HG02870 (cell line): ENCODE results near the gene PLCB1.
"Not testable (repeated sequence)": the region's sequence is repeated elsewhere in the genome, so short reads cannot be mapped to it uniquely, and the experiment has no call there.

Experiments
- ATAC-seq: cut with Tn5 transposase; IDR thresholded peaks from one replicate; pipeline ENCODE4 v1.9.1; 2021; ENCODE audit warnings: mild to moderate bottlenecking, moderate library complexity; ENCODE audit not compliant: unreplicated experiment

PLCB1 gene

DNA sequence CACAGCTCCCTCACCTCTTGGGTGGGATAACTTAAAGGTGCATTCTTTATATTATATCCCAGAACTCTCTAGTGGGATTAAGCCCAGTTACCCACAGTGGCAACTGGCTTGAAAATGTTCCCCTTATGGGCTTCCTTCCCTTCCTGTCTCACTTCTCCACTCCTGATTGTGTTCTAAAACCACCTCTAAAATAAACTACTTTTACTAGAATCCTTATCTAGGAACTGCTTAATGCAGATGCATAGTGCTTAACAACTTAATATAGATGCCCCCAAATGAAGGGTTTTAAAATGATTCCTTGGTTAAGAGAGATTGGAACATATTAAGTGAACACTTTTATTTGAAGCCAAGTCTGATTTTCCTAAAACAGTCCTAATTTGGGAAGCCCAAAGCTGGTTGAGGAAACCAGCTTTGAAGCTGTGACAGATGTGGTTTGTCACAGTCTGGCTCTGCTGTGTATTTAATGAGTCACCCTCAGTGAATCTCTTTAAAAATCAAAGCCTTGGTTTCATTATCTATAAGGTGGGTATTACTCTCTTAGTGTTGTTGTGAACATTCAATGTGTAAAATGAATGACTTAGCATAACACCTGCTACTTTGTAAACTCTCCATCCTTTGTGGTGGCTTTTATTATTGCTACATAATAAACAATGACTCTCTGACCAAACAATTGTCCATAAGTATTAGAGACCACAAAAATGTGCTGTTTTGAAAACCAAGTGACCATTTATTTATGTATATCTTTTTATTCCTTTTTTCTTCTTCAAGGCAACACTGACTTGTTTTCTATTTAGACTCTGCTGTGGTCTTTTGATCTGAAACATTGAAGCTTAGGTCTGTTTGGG, 24.4 kb downstream of the PLCB1 start:
- no peak for ATAC-seq

DNA sequence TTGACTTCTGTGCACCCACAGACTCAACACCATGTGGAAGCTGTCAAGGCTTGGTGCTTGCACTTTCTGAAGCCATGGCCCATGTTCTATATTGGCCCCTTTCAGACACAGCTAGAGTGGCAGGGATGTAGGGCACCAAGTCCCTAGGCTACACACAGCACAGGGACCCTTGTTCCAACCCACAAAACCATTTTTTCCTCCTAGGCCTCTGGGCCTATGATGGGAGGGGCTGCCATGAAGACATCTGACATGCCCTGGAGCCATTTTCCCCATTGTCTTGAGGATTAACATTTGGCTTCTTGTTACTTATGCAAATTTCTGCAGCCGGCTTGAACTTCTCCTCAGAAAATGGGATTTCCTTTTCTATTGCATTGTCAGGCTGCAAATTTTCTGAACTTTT, 27.2 kb downstream of the PLCB1 start:
- ATAC-seq, result not testable (repeated sequence)

DNA sequence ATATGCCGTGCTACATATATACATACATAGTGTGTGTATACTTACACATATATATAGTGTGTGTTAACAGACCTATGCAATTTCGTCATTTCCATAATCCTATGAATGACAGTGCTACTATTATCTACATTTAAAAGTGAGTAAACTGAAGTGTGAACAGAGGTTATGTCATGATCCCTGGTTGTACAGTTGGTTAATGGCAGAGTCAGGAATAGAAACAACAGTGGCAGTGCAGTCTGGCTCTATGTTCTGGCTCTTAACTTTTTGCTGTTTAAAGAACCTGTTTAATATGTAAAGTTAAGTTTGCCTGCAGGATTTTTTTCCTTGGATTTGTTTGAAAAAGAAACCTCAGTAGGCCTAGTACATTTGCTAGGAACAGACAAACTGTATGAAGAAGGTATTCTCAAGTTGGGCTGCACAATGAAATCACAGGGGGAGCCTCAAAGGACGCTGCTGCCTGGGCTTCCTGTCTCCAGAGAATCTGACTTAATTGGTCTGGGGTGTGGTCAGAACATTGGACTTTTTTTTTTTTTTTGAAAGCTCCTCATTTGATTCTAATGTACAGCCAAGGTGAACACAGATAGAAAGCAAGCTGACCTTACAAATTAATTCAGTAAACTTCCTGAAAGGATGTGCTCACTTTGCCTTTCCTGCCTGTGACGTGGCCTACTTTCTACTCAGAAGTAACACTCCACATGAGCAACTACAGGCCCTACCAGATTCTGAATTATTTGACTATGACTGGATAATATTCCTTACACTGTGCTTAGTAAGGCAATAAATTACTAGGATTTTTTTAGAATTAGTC, 29.4 kb downstream of the PLCB1 start:
- no peak for ATAC-seq

DNA sequence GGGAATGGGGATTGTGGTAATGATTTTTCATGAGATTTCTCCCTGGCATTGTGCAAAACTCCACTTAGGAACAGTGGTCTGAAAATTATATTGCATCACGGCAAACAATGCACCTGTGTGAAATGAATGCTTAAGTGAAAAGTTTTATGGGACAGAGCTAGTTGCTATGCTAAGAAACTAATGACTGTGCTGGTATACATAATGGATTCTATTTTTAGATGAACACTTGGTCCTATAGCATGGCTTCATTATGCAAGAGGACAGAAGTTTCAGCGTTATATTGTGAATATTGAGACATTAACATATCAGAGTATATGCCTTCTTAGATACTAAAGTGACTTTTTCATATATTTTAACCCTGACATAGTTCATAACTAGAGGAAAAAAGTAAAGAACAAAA, 30.5 kb downstream of the PLCB1 start:
- ATAC-seq, result no peak

DNA sequence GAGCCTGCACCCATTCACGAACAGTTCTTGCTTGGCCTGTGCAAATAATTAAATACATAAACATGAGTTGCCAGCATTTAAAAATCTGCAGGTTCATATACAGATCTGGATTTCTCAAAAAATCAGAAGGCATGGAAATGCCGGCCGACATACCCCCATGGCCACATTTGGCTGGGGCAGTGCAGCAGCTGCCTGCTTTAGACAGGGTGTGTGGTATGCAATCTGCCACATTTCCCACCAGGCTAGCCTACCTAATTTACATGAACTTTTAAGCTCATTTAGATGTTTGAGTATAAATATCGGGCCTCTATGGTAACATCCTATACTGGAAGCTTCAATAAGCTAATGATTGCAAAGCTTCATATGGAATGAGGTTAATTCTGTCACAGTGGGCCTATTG, 31.5 kb downstream of the PLCB1 start:
- no peak for ATAC-seq

DNA sequence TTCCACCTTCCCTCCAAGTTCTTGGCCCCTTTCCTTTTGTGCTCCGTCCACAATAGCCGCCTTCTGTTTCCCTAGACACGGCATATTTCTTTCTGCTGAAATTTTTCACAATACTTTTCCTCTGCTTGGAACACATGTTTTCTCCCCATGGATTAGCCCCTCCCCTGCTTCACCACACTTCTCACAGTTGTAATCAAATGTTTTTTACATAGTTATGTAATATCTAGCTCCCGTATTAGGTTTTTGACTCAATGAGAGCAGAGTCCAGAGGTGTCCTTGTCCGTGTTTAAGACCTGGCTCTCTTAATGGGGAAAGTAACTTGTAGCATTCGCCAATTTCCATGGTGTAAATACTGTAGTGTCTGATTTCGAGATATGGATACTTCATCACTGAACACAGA, 34.7 kb downstream of the PLCB1 start:
- no peak for ATAC-seq

DNA sequence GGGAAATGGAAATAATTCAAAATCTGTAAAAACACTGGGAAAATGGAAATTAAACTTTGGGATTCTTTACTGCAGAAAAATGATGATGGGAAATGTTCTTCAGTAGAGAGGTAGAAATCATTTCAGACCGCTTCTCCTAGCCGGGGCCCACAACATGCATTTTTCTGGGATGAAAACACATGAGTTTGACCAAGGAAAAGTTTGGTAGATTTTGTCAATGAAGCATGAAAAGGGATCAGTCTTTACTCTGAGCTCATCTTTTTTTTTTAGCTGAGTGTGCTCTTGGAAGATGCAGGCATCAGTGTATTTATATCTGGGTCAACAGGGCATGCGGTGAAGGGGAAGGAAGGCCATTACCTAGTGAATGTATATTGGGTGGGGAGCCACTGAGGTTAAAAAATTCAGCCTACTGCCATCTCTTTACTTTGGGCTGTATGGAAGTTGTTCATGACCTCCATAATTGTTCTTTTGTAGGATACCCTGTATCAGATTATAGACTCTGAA, 36.8 kb downstream of the PLCB1 start:
- ATAC-seq, result no peak

DNA sequence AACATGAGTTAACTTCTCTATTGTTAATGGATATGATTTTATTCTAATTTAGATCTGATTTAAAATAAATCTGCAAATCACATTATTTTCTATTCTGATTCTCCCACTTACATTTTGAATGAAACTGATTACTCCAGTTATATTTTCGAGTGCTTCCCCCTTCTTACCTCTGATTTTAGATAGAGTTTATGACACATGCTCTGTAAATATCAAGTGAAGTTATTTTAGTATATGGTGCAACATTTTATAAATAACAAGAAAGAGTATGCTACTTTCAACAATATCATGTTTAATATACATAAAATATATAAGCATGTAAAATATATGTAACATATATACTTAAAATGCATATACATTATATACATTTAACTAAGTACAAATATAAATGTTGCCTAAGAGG, 38.9 kb downstream of the PLCB1 start:
- ATAC-seq, result no peak

DNA sequence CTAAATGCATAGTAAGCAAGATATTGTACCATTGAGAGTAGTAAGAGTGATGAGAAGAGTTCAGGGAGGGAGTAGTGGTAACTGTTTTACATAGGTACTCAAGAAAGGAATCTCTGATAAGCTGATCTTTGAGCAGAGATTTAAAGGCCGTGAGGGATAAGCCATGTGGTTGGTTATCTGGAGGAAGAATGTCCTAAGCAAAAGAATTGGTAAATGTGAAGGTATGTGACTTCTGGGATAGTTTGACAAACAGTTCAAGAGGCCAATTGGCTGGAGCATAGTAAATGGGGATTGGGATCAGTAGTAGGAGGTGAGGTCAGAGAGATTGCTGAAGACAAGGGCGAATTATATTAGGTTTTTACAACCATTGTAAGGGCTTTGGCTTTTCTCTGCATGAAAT, 40.1 kb downstream of the PLCB1 start:
- ATAC-seq, result no peak

DNA sequence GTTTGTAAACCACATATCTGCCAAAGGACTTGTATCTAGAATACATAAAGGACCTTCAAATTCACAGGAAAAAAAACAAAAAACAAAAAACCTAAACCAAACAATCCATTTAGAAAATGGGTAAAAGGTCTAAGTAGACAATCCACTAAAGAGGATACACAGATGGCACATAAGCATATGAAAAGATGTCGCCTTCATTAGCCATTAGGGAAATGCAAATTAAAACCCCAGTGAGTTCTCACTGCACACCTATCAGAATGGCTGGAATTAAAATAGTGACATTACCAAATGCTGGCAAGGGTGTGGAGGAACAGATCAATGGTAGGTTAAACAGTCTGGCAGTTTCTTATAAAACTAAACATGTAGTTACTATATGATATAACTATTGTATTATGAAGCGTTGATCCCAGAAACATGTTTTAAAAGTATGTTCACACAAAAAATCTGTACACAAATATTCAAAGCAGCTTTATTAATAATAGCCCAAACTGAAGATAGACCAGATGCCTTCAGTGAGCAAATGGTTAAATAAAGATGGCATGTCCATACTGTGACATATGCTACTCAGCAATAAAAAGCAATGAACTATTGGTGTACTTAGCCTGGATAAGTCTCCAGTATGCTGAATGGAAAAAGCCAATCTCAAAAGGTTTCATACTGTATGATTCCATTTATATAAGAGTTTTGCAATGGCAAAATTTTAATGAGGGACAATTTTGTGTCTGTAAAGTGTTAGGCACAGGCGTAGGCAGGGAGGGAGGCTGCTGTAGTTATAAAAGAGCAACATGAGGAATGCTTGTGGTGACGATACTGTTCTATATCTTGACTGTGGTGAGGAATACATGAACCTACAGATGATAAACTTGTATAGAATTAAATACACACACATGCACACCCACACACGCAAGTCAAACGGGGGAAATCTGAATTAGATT, 43.9 kb downstream of the PLCB1 start:
- ATAC-seq, result no peak

DNA sequence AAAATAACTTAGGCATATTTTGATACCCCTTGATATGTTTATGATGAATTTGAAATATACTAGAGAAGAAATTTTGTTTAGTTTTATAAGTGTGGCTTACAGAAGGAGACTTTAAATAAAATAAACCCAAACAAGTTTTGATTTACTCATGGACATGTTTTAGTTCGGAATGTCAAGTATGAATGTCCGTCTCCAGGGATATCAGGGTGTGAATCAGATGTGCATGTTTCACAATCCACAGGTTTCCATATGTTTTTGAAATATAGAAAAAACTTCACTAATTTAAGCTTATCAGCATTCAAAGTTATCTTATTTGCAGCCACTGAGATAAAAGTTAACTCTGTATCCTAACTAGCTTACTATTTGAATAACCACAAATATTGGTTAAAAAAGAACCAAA, 51.5 kb downstream of the PLCB1 start:
- no peak for ATAC-seq

DNA sequence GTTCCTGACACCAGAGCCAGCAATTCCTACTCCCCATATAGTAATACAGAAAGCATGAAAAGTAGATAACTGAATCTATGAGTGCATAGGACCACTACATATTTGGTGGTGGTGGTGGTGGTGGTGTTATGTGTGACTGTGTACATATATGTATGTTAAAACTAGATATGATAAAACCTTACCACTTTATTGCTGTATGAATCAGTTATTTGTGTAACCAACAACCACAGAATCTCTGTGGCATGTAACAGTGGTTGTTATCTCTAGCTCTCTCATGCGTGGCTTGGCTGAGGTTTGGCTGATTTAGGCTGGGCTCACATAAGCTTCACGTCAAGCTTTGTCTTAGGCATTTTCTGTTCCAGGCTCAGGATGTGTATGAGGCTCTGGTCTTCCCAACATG, 55.7 kb downstream of the PLCB1 start:
- ATAC-seq, result no peak

DNA sequence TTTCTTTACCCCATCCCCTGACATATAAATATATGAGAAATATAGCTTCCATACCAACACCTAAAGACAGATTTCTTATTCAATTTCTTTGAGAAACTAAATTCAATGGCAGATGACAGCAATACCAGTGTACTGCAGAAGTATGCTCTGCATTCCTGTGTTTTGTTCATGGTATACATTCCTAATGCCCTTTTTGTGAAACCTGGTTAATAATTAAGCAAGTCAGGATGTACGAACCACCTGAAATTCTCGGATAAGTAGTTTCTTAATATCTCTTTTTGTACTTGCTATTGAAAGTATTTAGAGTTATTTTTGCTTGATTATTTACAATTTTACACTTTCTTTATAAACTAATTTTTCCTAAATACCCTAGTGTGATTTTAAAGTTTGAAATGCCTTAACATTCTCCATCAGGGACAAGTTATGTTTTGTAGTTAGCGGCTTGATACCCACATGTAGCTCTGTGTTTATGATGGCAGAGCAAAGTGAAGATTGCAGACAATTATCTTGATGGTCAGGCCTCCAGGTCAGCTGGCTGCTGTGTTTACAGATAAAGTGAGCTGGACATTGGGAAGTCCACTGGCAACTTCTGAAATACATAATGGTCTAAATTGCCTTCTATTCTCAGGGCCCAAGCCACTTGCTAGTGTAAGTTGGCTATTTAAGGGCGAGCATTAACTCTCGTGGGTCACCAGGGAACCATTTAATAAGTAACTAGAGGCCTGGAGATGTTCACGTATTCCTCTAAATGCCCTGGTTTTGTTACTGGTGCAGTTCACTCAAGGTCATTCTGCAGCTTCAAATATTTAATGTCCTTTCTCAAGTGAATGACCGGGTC, 58.2 kb downstream of the PLCB1 start:
- no peak for ATAC-seq

DNA sequence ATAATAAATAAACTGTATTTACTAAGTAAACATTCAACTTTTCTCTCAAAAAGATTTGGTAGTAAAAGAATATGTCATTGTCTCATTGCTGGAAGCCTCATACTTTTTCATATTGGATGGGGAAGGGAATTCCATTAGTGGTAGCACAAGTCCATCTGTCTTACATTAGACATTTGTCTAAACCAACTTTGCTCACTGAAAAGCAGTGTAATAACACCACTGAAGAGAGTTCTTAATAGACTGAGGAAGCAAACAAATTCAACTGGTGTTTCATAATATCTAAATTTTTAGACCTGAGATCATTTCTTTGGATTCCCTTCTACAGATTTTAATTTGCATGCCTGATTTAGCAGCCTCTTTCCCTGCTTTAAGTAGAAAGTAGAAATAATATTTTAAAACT, 62.7 kb downstream of the PLCB1 start:
- no peak for ATAC-seq

DNA sequence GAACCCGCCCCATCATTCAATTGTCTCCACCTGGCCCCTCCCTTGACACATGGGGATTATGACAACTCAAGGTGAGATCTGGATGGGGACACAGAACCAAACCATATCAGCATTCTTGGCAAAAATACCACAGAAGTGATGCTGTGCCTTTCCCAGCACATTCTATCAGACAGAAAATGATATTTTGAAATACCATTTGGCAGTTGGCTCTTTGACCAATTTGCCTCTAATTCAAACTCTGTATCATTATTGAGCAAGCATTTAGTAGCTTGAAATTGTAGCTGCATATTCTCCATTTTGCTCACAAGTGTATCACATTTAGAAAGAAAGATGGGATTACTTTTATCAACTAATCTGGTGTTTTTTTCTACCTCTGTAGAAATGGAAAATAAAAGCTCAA, 64.0 kb downstream of the PLCB1 start:
- ATAC-seq, result no peak

DNA sequence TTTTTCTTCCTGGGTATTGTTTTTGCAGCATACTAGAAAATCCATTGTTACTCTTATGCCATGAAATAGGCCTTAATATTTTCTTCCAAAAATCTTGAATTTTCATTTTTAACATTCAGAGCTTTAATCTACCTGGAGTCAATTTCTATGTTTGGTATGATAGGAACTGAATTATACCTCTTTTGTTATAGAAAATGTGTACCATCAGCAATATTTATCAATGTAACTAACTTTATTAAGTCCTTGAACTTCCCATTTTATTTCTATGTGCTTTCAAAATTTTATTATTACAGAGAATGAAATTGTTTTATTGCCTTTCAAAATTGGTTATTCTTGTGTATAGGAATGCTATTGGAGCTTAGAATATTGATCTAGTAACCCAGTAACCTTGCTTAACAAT, 68.2 kb downstream of the PLCB1 start:
- no peak for ATAC-seq

DNA sequence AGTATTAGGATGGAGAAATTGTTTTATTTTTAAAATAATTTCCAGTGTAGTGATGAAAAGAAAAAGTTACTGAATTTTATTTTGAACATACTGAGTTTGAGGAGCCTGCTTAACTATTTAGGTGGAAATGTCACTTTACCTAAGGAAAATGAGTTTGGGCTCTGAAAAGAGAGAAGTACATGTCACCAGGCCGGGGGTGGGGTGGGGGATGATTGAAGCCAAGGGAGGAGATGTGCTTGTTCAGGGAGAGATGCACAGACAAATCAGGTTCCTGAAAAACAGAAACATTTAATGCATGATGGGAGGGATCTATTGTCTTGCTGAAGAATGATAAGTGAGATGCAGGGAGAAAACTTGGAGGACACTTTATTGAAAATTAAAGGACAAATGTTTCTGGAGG, 71.3 kb downstream of the PLCB1 start:
- ATAC-seq, result no peak

DNA sequence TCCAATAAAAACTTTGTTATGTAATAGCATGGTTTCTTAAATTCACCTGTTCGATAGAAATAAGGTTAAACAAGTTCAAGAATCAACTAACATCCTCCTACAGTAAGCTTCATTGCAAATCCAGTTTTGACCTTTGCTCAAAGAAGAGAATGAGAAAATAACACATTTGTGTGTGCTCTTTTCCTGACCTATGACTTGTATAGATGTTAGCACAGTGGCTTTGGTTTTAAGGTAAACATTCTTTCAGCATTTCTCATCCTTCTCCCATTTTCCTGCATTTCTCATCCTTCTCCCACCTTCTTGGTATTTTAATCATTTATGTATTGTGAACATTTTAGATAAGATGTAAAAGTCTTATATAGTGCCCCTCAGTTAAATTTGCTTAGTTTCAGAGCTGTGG, 73.9 kb downstream of the PLCB1 start:
- no peak for ATAC-seq

DNA sequence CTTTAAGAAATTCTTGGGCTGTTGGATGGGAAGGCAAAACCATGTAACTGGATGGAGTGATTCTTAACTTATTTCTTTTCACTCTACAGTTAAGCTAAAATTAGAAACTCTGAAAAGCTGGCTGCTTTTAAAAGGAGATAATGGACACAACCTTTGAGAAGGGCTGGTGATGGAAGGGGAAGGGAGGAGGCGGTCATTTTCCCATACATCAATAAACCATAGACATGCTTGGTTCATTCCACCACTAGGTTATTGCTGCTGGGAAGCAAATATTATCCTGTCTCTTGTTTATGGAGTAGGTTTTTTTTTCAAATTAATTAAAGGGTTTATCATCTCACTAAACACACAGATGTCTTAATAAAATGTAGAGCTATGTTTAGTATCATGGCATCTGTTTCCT, 76.2 kb downstream of the PLCB1 start:
- ATAC-seq, result no peak

DNA sequence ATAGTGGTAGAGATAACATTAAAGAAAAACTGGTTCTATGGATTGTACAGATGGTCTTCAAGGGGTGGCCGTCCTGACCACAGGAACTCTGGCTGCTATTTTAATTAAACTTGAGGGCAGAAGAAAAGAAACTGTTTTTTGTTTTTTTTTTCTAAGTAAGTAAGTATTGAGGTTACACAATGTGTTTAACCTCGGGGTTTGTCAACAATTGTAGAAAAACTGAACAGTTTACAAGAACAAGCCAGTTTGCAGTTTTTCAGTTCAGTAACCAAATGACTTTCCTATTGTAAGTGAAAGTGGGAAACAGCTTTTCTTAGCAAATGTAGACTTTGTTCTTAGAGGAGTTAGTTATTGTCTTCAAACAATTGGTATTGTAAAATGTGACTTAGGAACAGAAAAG, 77.0 kb downstream of the PLCB1 start:
- ATAC-seq, result peak; percentile 47
